Measurements from ENCODE around the gene NFATC3.

DNA sequence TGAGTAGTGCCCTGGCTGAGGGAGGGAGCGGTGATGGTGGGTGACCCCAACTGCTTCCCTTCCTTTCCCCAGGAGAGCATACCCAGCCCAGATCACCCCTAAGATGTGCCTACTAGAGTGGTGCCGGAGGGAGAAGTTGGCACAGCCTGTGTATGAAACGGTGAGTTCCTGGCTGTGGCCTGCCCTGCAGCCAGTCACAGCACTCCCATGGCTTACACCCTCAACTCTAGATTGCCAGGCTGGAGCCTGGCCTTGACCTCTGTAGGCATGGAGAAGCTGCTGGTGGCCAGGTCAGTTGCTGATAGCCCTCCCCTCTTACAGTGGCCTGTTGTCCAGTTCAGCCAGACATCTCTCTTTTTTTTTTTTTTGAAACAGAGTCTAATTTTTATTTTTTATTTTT is 8.6 kb upstream of the NFATC3 start:
- TF ChIP-seq, protein P1, sequence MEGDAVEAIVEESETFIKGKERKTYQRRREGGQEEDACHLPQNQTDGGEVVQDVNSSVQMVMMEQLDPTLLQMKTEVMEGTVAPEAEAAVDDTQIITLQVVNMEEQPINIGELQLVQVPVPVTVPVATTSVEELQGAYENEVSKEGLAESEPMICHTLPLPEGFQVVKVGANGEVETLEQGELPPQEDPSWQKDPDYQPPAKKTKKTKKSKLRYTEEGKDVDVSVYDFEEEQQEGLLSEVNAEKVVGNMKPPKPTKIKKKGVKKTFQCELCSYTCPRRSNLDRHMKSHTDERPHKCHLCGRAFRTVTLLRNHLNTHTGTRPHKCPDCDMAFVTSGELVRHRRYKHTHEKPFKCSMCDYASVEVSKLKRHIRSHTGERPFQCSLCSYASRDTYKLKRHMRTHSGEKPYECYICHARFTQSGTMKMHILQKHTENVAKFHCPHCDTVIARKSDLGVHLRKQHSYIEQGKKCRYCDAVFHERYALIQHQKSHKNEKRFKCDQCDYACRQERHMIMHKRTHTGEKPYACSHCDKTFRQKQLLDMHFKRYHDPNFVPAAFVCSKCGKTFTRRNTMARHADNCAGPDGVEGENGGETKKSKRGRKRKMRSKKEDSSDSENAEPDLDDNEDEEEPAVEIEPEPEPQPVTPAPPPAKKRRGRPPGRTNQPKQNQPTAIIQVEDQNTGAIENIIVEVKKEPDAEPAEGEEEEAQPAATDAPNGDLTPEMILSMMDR (IDR thresholded peaks at IDR 0.05): no peak
- no peak for TF ChIP-seq EZH2 (IDR thresholded peaks at IDR 0.05; ENCODE audit: borderline replicate concordance, insufficient read depth, low read depth, low read length, poor library complexity, severe bottlenecking)

Data from B cell (primary cell).